HG03280 (cell line): ENCODE results near the gene RBP7.

Experiments
- ATAC-seq: cut with Tn5 transposase; IDR thresholded peaks from one replicate; pipeline ENCODE4 v1.9.1; 2021; ENCODE audit warnings: mild to moderate bottlenecking, moderate library complexity; ENCODE audit not compliant: unreplicated experiment

RBP7 gene

DNA sequence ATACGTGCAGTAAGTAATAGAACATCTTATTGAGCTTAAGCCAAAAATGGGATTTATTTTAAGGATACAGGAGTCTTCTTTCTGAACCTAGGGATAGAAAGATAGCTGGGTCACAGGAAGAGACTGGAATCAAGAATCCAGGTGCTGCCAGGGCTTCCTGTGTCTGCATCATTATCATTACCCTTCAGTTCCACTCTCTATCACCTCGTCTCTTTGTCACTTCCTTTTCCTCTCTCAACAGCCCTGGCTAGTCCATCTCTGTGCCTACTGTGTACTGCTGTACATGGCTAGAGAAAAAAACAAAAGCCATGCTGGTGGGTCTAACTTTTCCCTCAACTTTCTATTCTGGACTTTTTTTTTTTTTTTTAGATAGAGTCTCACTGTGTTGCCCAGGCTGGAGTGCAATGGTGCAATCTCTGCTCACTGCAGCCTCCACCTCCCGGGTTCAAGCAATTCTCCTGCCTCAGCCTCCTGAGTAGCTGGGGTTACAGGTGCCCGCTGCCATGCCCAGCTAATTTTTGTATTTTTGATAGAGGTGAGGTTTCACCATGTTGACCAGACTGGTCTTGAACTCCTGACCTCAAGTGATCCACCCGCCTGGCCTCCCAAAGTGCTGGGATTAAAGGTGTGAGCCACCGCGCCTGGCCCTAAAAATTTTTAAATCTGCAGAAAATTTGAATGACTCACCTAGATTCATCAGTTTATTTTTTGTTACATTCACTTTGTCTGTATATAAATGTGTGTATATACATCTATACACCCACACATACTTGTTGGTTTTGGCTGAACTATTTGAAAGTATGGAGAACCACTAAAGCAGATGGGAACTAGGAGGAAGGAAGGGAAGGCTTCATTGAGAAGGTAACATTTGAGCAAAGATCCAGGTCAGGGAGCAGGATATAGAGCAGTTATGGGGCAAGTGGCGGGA, 67.7 kb downstream of the RBP7 start:
- ATAC-seq: no peak

DNA sequence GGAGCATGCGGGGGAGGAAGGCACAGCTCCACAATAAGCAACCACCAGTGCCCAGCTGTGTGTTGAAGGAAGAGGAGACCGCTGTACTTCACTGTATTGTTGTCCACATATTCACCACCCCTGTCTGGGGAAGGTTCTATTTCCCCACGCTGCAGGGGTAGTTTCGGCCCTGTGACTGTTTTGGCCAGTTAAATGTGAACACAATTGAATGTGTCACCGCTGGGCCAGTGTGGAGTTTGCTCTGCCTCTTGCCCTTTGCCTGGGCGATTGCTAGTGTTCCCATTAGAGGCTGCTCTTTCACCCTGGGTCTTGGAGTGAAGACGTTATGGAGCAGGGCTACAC, 68.3 kb downstream of the RBP7 start:
- ATAC-seq: no peak
